NCI-H1930 (cell line): ENCODE data around the gene GRIFIN.

Source experiments
- DNase-seq, 2 experiments: peaks; one replicate each; lab custom pipeline; 2025; lab: John Stamatoyannopoulos, UW

Gene GRIFIN

GRCh38 chr7:2512713-2513112 lies 36.5 kb upstream of the GRIFIN start:
- no peak for DNase-seq

GRCh38 chr7:2512179-2512661 lies 36.0 kb upstream of the GRIFIN start:
- DNase-seq, result no peak

- DNase-seq, result no peak
Observed at GRCh38 chr7:2511769-2512168, 35.6 kb upstream of the GRIFIN start.

- no peak for DNase-seq
Observed at GRCh38 chr7:2510909-2511768, 34.9 kb upstream of the GRIFIN start.

- DNase-seq, result no peak
Observed at GRCh38 chr7:2510130-2510776, 34.1 kb upstream of the GRIFIN start.

- no peak for DNase-seq
Observed at GRCh38 chr7:2509298-2509906, 33.2 kb upstream of the GRIFIN start.

GRCh38 chr7:2508327-2509215 lies 32.4 kb upstream of the GRIFIN start:
- DNase-seq, result no peak

- DNase-seq, result no peak
Observed at GRCh38 chr7:2507917-2508306, 31.7 kb upstream of the GRIFIN start.

- no peak for DNase-seq
Observed at GRCh38 chr7:2507208-2507916, 31.2 kb upstream of the GRIFIN start.

GRCh38 chr7:2505401-2505800 lies 29.2 kb upstream of the GRIFIN start:
- DNase-seq, result no peak

GRCh38 chr7:2504889-2505375 lies 28.7 kb upstream of the GRIFIN start:
- no peak for DNase-seq

GRCh38 chr7:2504128-2504888 lies 28.1 kb upstream of the GRIFIN start:
- DNase-seq, result no peak

- DNase-seq, result no peak
Observed at GRCh38 chr7:2503056-2503941, 27.1 kb upstream of the GRIFIN start.

- no peak for DNase-seq
Observed at GRCh38 chr7:2502647-2502966, 26.4 kb upstream of the GRIFIN start.

GRCh38 chr7:2501947-2502646 lies 25.9 kb upstream of the GRIFIN start:
- no peak for DNase-seq

- no peak for DNase-seq
Observed at GRCh38 chr7:2500701-2501100, 24.5 kb upstream of the GRIFIN start.

GRCh38 chr7:2499719-2500430 lies 23.7 kb upstream of the GRIFIN start:
- DNase-seq, result no peak

GRCh38 chr7:2499181-2499580 lies 23.0 kb upstream of the GRIFIN start:
- no peak for DNase-seq
